ENCODE measurements around the gene KLK7. TPM values are rescaled to one million over a fixed set of nuclear protein-coding genes. Genes with fewer than 3 reads are reported as not detected.

KLK7 gene
- total RNA-seq, 1 donor from 2014 or later = not detected

- Mint-ChIP-seq H3K9me3 (ENCODE audit: unreplicated experiment) (peaks cover 4% of the 10 kb centered on the region), H3K27me3 (ENCODE audit: unreplicated experiment) (peaks cover 7% of the 10 kb centered on the region), H3K4me3 (ENCODE audit: unreplicated experiment) (no peak overlapping the region), H3K36me3 (ENCODE audit: unreplicated experiment) (peaks cover 4% of the 10 kb centered on the region), H3K27ac (ENCODE audit: unreplicated experiment) (no peak overlapping the region), H3K4me1 (ENCODE audit: low read depth, unreplicated experiment) (no peaks in the 10 kb centered on the region)
- no peak for DNase-seq
- TF ChIP-seq CTCF (IDR thresholded peaks at IDR 0.05; ENCODE audit: partially characterized antibody, unreplicated experiment) = no peak
These were observed 44.2 kb upstream of the KLK7 start for GRCh38 chr19:51027873-51028272.

- H3K4me1 Mint-ChIP-seq (ENCODE audit: low read depth, unreplicated experiment) = no peaks in the 10 kb centered on the region
- no peak for TF ChIP-seq CTCF (IDR thresholded peaks at IDR 0.05; ENCODE audit: partially characterized antibody, unreplicated experiment)
- H3K4me3 Mint-ChIP-seq (ENCODE audit: unreplicated experiment) = no peak overlapping the region
- DNase-seq = no peak
- peaks cover 4% of the 10 kb centered on the region for H3K36me3 Mint-ChIP-seq (ENCODE audit: unreplicated experiment)
- peaks cover 7% of the 10 kb centered on the region for H3K27me3 Mint-ChIP-seq (ENCODE audit: unreplicated experiment)
- H3K27ac Mint-ChIP-seq (ENCODE audit: unreplicated experiment) = no peak overlapping the region
- peaks cover 4% of the 10 kb centered on the region for H3K9me3 Mint-ChIP-seq (ENCODE audit: unreplicated experiment)
These were observed 43.5 kb upstream of the KLK7 start for GRCh38 chr19:51027126-51027806.

GRCh38 chr19:51026554-51026831 lies 42.8 kb upstream of the KLK7 start, which contains the start of gene KLK11:
Gene KLK11 (minus strand): TSS chr19:51026616. CDS start chr19:51025631, 985 bp downstream.
- Mint-ChIP-seq H3K27ac (ENCODE audit: unreplicated experiment) (peak within 1 kb of the TSS; percentile 1), H3K9me3 (ENCODE audit: unreplicated experiment) (peaks cover 2% of the 10 kb centered on the region)
- no peak for TF ChIP-seq CTCF (IDR thresholded peaks at IDR 0.05; ENCODE audit: partially characterized antibody, unreplicated experiment)

GRCh38 chr19:51025809-51026553 lies 42.3 kb upstream of the KLK7 start:
- Mint-ChIP-seq H3K4me1 (ENCODE audit: low read depth, unreplicated experiment) (no peaks in the 10 kb centered on the region), H3K9me3 (ENCODE audit: unreplicated experiment) (no peaks in the 10 kb centered on the region), H3K4me3 (ENCODE audit: unreplicated experiment) (no peak overlapping the region), H3K36me3 (ENCODE audit: unreplicated experiment) (peaks cover 4% of the 10 kb centered on the region), H3K27ac (ENCODE audit: unreplicated experiment) (no peak overlapping the region), H3K27me3 (ENCODE audit: unreplicated experiment) (peaks cover 3% of the 10 kb centered on the region)
- no peak for DNase-seq
- TF ChIP-seq CTCF (IDR thresholded peaks at IDR 0.05; ENCODE audit: partially characterized antibody, unreplicated experiment) = no peak

More at GRCh38 chr19:51026554-51026831, 42.8 kb upstream of the KLK7 start, which contains the start of gene KLK11:
- H3K4me3 Mint-ChIP-seq (ENCODE audit: unreplicated experiment) = peak within 1 kb of the TSS; percentile 56
- H3K27me3 Mint-ChIP-seq (ENCODE audit: unreplicated experiment) = peaks cover 6% of the 10 kb centered on the region
- H3K4me1 Mint-ChIP-seq (ENCODE audit: low read depth, unreplicated experiment) = no peaks in the 10 kb centered on the region
- H3K36me3 Mint-ChIP-seq (ENCODE audit: unreplicated experiment) = peaks cover 4% of the 10 kb centered on the region
- DNase-seq = no peak

- DNase-seq = no peak
- H3K4me3 Mint-ChIP-seq (ENCODE audit: unreplicated experiment) = no peak overlapping the region
- H3K27ac Mint-ChIP-seq (ENCODE audit: unreplicated experiment) = no peak overlapping the region
- H3K4me1 Mint-ChIP-seq (ENCODE audit: low read depth, unreplicated experiment) = no peaks in the 10 kb centered on the region
- H3K36me3 Mint-ChIP-seq (ENCODE audit: unreplicated experiment) = peaks cover 4% of the 10 kb centered on the region
- no peaks in the 10 kb centered on the region for H3K9me3 Mint-ChIP-seq (ENCODE audit: unreplicated experiment)
- peaks cover 3% of the 10 kb centered on the region for H3K27me3 Mint-ChIP-seq (ENCODE audit: unreplicated experiment)
- no peak for TF ChIP-seq CTCF (IDR thresholded peaks at IDR 0.05; ENCODE audit: partially characterized antibody, unreplicated experiment)
These were observed 41.7 kb upstream of the KLK7 start for GRCh38 chr19:51025401-51025800.

Data from glutamatergic neuron (in vitro differentiated cells).